PFSK-1 (cell line): ENCODE results near the gene SLC50A1.

Source experiments
- POLR2AphosphoS5 ChIP-seq: IDR thresholded peaks from 2 replicates; pipeline ENCODE4 v1.6.1; 2012; ENCODE audit warnings: low read depth, mild to moderate bottlenecking, control low read depth, low read length, moderate library complexity
- TAF1 ChIP-seq: IDR thresholded peaks from 2 replicates; pipeline ENCODE4 v1.6.1; 2012; ENCODE audit warnings: low read length, control low read depth, borderline replicate concordance; ENCODE audit not compliant: insufficient read depth
- TF ChIP-seq, protein P1 (sequence below), 2 experiments: IDR thresholded peaks; 2 replicates each; pipeline versions ENCODE4 v1.6.1 to v1.8.0; 2011 to 2012; ENCODE audit warnings: low read depth in 2 of 2, low read length in 2 of 2, control low read depth in 1 of 2, inconsistent platforms in 1 of 2, mild to moderate bottlenecking in 1 of 2, moderate library complexity in 1 of 2; ENCODE audit not compliant: insufficient read depth in 1 of 2

DNA sequence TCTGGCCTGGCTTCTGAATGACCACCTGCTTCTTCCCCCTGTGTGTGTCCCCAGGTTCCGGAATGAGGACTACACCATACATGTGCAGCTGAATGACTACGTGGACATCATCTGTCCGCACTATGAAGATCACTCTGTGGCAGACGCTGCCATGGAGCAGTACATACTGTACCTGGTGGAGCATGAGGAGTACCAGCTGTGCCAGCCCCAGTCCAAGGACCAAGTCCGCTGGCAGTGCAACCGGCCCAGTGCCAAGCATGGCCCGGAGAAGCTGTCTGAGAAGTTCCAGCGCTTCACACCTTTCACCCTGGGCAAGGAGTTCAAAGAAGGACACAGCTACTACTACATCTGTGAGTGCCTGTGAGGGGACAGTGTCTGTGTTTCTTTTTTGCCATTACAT lies 4.4 kb upstream of the SLC50A1 start:
- TF ChIP-seq, protein P1, sequence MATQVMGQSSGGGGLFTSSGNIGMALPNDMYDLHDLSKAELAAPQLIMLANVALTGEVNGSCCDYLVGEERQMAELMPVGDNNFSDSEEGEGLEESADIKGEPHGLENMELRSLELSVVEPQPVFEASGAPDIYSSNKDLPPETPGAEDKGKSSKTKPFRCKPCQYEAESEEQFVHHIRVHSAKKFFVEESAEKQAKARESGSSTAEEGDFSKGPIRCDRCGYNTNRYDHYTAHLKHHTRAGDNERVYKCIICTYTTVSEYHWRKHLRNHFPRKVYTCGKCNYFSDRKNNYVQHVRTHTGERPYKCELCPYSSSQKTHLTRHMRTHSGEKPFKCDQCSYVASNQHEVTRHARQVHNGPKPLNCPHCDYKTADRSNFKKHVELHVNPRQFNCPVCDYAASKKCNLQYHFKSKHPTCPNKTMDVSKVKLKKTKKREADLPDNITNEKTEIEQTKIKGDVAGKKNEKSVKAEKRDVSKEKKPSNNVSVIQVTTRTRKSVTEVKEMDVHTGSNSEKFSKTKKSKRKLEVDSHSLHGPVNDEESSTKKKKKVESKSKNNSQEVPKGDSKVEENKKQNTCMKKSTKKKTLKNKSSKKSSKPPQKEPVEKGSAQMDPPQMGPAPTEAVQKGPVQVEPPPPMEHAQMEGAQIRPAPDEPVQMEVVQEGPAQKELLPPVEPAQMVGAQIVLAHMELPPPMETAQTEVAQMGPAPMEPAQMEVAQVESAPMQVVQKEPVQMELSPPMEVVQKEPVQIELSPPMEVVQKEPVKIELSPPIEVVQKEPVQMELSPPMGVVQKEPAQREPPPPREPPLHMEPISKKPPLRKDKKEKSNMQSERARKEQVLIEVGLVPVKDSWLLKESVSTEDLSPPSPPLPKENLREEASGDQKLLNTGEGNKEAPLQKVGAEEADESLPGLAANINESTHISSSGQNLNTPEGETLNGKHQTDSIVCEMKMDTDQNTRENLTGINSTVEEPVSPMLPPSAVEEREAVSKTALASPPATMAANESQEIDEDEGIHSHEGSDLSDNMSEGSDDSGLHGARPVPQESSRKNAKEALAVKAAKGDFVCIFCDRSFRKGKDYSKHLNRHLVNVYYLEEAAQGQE (IDR thresholded peaks at IDR 0.05; ENCODE audit: insufficient read depth in 1 of 2, low read depth in 2 of 2, low read length in 2 of 2) = no peak
- TF ChIP-seq TAF1 (no peak), POLR2AphosphoS5 (no peak)
